ENCODE measurements around the gene SPHK2.
A peak's percentile ranks its signal among the peaks of the same experiment; 100 is the strongest.

SPHK2 gene

DNA sequence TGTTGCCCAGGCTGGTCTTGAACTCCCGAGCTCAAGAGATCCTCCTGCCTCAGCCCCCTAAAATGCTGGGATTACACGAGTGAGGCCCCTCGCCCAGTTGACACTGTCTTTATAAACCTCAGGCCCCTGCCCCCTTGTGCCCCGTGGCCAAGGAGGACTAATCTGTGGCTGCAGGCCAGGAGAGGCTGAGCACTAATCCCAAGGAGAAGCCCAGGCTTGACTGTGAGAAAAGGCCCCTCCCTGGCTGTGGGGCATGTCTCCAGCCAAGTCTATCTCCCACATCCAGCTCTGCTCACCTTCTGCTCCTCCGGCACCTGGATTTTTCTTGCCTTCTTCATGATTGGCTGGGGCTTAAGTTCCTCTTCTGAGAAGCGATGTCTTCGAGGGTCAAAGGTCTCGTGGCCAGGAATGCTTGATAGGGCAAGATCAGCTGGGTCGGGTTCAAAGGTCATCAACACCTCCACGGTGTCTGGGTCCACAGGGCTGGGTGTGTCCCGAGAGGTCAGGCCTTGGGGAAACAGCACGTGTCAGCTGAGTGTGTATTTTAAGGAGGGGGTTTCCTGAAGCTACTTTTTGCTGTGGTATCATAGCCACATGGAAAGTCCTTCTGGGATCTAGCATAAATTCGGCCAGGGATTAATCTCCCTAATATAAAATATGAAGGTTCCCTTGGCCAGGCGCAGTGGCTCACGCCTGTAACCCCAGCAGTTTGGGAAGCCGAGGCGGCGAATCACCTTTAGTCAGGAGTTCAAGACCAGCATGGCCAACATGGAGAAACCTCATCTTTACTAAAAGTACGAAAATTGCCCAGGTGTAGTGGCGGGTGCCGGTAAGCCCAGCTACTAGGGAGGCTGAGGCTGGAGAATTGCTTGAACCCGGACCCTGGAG is 14.1 kb downstream of the SPHK2 start:
- Histone ChIP-seq H3K4me1 (ENCODE audit: insufficient read depth, low read length) (peaks cover 7% of the 10 kb centered on the region), H3K9ac (ENCODE audit: low read depth, low read length) (no peak overlapping the region), H3K9me3 (ENCODE audit: insufficient read depth, low read depth, low read length) (no peaks in the 10 kb centered on the region), H3K4me3 (ENCODE audit: low read length) (no peak overlapping the region), H3K27ac (ENCODE audit: low read depth, low read length) (peak overlapping the region; percentile 46; the same call in 1 of the 2 replicates), H3K27me3 (ENCODE audit: insufficient read depth, low read length) (peaks cover 15% of the 10 kb centered on the region), H3K36me3 (ENCODE audit: insufficient read depth, low read length) (0 out of 2 replicates have a peak, but pooled peaks cover 2% of the 10 kb centered on the region)
- WGBS, result 91% methylated on average over 21 of the region's 22 CpGs

DNA sequence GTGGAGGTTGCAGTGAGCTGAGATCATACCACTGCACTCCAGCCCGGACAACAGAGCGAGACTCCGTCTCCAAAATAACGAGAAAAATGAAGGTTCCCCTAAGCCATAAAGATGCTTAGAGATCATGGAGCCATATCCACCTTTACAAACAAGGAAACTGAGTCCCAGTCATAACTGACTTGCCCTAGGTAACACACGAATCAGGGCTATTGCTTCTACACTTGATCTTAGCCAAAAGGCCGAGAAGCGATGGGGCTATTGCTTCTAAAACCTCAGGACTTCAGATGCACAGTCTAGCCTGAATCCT is 14.7 kb downstream of the SPHK2 start:
- 84% methylated on average over 7 of the region's 7 CpGs for WGBS
- Histone ChIP-seq H3K36me3 (ENCODE audit: insufficient read depth, low read length) (0 out of 2 replicates have a peak, but pooled peaks cover 2% of the 10 kb centered on the region), H3K9me3 (ENCODE audit: insufficient read depth, low read depth, low read length) (no peaks in the 10 kb centered on the region), H3K4me3 (ENCODE audit: low read length) (peak overlapping the region; percentile 26), H3K9ac (ENCODE audit: low read depth, low read length) (peak overlapping the region; percentile 23), H3K27me3 (ENCODE audit: insufficient read depth, low read length) (peaks cover 15% of the 10 kb centered on the region), H3K27ac (ENCODE audit: low read depth, low read length) (peak overlapping the region; percentile 46; the same call in 1 of the 2 replicates), H3K4me1 (ENCODE audit: insufficient read depth, low read length) (peaks cover 12% of the 10 kb centered on the region)

GRCh38 chr19:48634424-48635262 is 15.3 kb downstream of the SPHK2 start:
- WGBS, result 8% methylated on average over 37 of the region's 37 CpGs
- H3K27ac ChIP-seq (ENCODE audit: low read depth, low read length), result peak overlapping the region; percentile 84; the same call in 1 of the 2 replicates
- H3K4me3 ChIP-seq (ENCODE audit: low read length), result peak overlapping the region; percentile 44

DNA sequence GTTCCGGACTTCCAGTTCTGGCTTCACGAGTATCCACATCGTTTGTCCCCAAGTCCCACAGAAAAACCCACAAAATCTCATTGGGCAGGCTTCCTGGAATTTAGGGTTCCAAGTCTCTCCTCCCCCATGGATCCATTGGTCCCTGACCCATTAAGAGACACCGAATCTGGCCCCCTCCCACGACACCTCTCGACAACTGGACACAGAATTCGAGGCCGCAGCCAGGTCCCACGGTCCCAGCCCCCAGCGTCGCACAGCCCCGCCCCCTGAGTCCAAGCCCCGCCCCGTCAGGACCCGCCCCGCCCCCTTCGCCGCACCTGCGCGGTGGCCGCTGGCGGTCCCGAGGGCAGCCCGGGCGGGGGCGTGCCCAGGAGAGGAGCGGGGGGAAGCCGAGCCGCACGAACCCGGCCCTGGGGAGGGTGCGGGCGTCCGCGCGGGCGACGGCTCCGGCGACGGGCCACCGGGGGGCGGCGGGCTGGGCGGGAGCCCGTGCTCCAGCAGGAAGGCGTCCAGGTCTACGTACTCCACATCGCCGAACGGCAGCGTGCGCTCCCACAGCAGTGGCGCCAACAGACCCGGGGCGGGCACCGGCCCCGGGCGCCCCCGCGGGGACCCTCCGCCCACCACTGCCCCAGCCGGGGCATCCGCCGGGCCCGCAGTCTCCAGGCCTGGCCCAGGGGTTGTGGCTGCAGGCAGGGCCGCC is 16.1 kb downstream of the SPHK2 start:
- peak overlapping the region; percentile 84; the same call in 1 of the 2 replicates for H3K27ac ChIP-seq (ENCODE audit: low read depth, low read length)
- H3K9me3 ChIP-seq (ENCODE audit: insufficient read depth, low read depth, low read length), result no peaks in the 10 kb centered on the region
- 0 out of 2 replicates have a peak, but pooled peaks cover 2% of the 10 kb centered on the region for H3K36me3 ChIP-seq (ENCODE audit: insufficient read depth, low read length)
- peak overlapping the region; percentile 36; the same call in 1 of the 2 replicates for H3K9ac ChIP-seq (ENCODE audit: low read depth, low read length)
- WGBS, result 2% methylated on average over 67 of the region's 67 CpGs
- peaks cover 15% of the 10 kb centered on the region for H3K27me3 ChIP-seq (ENCODE audit: insufficient read depth, low read length)
- peak overlapping the region; percentile 80 for H3K4me3 ChIP-seq (ENCODE audit: low read length)
- peaks cover 16% of the 10 kb centered on the region for H3K4me1 ChIP-seq (ENCODE audit: insufficient read depth, low read length)

More at GRCh38 chr19:48634424-48635262, 15.3 kb downstream of the SPHK2 start:
- H3K9me3 ChIP-seq (ENCODE audit: insufficient read depth, low read depth, low read length), result no peaks in the 10 kb centered on the region
- peak overlapping the region; percentile 23 for H3K9ac ChIP-seq (ENCODE audit: low read depth, low read length)
- H3K27me3 ChIP-seq (ENCODE audit: insufficient read depth, low read length), result peaks cover 15% of the 10 kb centered on the region
- H3K4me1 ChIP-seq (ENCODE audit: insufficient read depth, low read length), result peaks cover 12% of the 10 kb centered on the region
- H3K36me3 ChIP-seq (ENCODE audit: insufficient read depth, low read length), result 0 out of 2 replicates have a peak, but pooled peaks cover 2% of the 10 kb centered on the region

- no peaks in the 10 kb centered on the region for H3K9me3 ChIP-seq (ENCODE audit: insufficient read depth, low read depth, low read length)
- H3K27me3 ChIP-seq (ENCODE audit: insufficient read depth, low read length), result peaks cover 15% of the 10 kb centered on the region
- H3K4me1 ChIP-seq (ENCODE audit: insufficient read depth, low read length), result peaks cover 16% of the 10 kb centered on the region
- 5% methylated on average over 34 of the region's 35 CpGs for WGBS
- H3K4me3 ChIP-seq (ENCODE audit: low read length), result peak overlapping the region; percentile 80
- H3K9ac ChIP-seq (ENCODE audit: low read depth, low read length), result peak overlapping the region; percentile 36
- 0 out of 2 replicates have a peak, but pooled peaks cover 2% of the 10 kb centered on the region for H3K36me3 ChIP-seq (ENCODE audit: insufficient read depth, low read length)
- H3K27ac ChIP-seq (ENCODE audit: low read depth, low read length), result no peak overlapping the region; the same call in 1 of the 2 replicates
These were observed 16.9 kb downstream of the SPHK2 start for GRCh38 chr19:48635966-48636858.

- Histone ChIP-seq H3K9ac (ENCODE audit: low read depth, low read length) (peak within 1 kb of the TSS; percentile 71), H3K27me3 (ENCODE audit: insufficient read depth, low read length) (peaks cover 15% of the 10 kb centered on the region), H3K4me1 (ENCODE audit: insufficient read depth, low read length) (peaks cover 16% of the 10 kb centered on the region), H3K9me3 (ENCODE audit: insufficient read depth, low read depth, low read length) (no peaks in the 10 kb centered on the region), H3K36me3 (ENCODE audit: insufficient read depth, low read length) (0 out of 2 replicates have a peak, but pooled peaks cover 2% of the 10 kb centered on the region), H3K4me3 (ENCODE audit: low read length) (peak within 1 kb of the TSS; percentile 80), H3K27ac (ENCODE audit: low read depth, low read length) (peak within 1 kb of the TSS; percentile 90)
- 1% methylated on average over 40 of the region's 40 CpGs for WGBS
These were observed 17.6 kb downstream of the SPHK2 start, which contains the start of gene DBP for GRCh38 chr19:48636859-48637448. DBP (minus strand) TSS chr19:48637379; CDS start chr19:48636994, 385 bp downstream.

DNA sequence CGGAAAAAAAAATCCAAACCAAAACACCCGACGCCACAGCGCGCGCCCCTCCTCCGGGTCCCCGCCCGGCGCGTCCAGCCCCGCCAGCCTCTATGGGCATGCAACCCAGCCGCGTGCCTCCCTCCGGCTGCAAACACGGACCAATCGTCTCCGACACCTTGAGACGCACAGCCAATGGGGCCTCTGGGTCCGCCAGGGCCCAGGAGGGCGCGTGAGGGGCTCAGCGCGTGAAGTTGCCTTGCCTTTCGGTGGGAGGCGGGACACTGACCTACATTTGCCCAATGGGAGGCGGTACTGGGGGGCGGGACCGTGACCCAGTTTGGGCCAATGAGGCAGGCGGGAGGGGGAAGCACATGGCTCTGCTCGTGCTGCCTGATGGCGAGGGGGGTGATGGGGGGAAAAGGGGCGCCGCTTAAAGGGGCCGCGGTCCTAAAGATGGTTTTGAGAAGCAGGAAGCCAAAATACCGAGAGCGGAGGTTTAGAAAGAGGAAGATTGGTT is 18.2 kb downstream of the SPHK2 start:
- Histone ChIP-seq H3K27me3 (ENCODE audit: insufficient read depth, low read length) (peaks cover 15% of the 10 kb centered on the region), H3K27ac (ENCODE audit: low read depth, low read length) (peak overlapping the region; percentile 90), H3K4me1 (ENCODE audit: insufficient read depth, low read length) (peaks cover 16% of the 10 kb centered on the region), H3K9ac (ENCODE audit: low read depth, low read length) (peak overlapping the region; percentile 71), H3K9me3 (ENCODE audit: insufficient read depth, low read depth, low read length) (no peaks in the 10 kb centered on the region), H3K36me3 (ENCODE audit: insufficient read depth, low read length) (0 out of 2 replicates have a peak, but pooled peaks cover 2% of the 10 kb centered on the region), H3K4me3 (ENCODE audit: low read length) (peak overlapping the region; percentile 80)
- under 1% methylated on average over 38 of the region's 38 CpGs for WGBS

DNA sequence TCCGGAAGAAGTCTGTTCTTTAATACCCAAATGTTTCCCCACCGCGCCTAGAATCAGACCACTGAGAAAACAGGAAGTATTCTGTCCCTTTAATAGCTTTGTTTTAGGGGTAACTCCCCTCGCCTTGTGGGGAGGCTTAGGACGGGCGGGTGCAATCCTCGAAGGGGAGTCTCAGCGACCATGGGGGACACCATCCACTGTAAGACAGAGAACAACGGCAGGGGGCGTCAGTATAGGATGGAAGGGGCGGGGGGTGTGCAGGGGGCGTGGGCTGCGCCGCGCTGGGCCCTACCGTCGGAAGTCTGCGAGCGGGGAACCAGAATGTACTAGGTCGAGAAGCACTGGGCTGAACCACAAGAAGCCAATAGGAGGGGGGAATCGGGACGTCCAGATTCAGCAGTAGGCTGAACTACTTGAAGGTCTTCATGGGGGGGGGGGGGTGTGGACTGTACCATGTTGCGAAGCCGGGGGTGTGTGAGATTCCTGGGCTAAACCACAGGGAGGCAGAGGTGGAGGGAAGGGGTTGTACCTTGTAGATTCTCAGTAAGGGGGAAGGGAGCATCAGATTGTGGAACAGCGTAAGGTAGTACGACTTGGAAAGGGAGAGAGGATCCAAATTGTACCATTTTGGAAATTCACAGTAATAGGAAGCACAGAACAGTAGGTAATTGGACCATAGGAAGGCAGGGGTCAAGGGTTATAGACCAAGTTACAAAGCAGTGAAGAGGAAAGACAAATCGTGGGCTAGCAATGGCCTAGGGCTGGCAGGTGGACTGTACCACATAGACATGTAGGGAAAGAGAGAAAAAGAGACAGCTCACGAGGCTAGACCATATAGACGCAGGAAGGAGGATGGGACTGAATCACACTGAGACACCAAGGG is 18.9 kb downstream of the SPHK2 start:
- Histone ChIP-seq H3K4me1 (ENCODE audit: insufficient read depth, low read length) (peaks cover 16% of the 10 kb centered on the region), H3K36me3 (ENCODE audit: insufficient read depth, low read length) (no peaks in the 10 kb centered on the region), H3K9ac (ENCODE audit: low read depth, low read length) (peak overlapping the region; percentile 71), H3K9me3 (ENCODE audit: insufficient read depth, low read depth, low read length) (no peaks in the 10 kb centered on the region), H3K4me3 (ENCODE audit: low read length) (peak overlapping the region; percentile 53), H3K27me3 (ENCODE audit: insufficient read depth, low read length) (peaks cover 15% of the 10 kb centered on the region), H3K27ac (ENCODE audit: low read depth, low read length) (peak overlapping the region; percentile 90)
- 14% methylated on average over 29 of the region's 29 CpGs for WGBS
